ENCODE results near the gene TRIOBP.

Gene TRIOBP

GRCh38 chr22:37704645-37705044, 7.8 kb downstream of the TRIOBP start:
- Histone ChIP-seq H3K9me3 (ENCODE audit: severe bottlenecking) (no peaks in the 10 kb centered on the region), H3K4me3 (ENCODE audit: severe bottlenecking) (no peak overlapping the region), H3K27ac (ENCODE audit: poor library complexity, severe bottlenecking) (no peak overlapping the region), H3K27me3 (ENCODE audit: insufficient read depth, poor library complexity, severe bottlenecking) (no peaks in the 10 kb centered on the region), H3K36me3 (ENCODE audit: low read depth) (no peaks in the 10 kb centered on the region), H3K4me1 (ENCODE audit: insufficient read depth, poor library complexity, severe bottlenecking) (no peaks in the 10 kb centered on the region)
- TF ChIP-seq CTCF (IDR thresholded peaks at IDR 0.05; ENCODE audit: poor library complexity, severe bottlenecking) = no peak
- DNase-seq (ENCODE audit: low spot score) = no peak
- ATAC-seq (ENCODE audit: low read depth) = no peak

DNA sequence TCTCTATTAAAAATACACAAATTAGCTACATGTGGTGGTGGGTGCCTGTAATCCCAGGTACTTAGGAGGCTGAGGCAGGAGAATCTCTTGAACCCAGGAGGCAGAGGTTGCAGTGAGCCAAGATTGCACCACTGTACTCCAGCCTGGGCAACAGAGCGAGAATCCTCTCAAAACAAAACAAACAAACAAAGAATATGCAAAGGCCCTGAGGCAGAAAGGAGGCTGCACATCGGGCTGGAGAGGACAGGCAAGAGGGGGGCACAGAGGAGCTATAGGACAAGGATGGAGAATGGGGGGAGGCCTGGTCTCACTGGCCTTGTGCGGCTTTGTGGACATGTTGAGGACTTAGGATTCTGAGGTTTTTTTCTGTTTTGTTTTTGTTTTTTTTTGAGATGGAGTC, 8.4 kb downstream of the TRIOBP start:
- no peaks in the 10 kb centered on the region for H3K27me3 ChIP-seq (ENCODE audit: insufficient read depth, poor library complexity, severe bottlenecking)
- TF ChIP-seq CTCF (IDR thresholded peaks at IDR 0.05; ENCODE audit: poor library complexity, severe bottlenecking) = no peak
- DNase-seq (ENCODE audit: low spot score) = no peak
- no peak overlapping the region for H3K27ac ChIP-seq (ENCODE audit: poor library complexity, severe bottlenecking)
- no peaks in the 10 kb centered on the region for H3K9me3 ChIP-seq (ENCODE audit: severe bottlenecking)
- no peak overlapping the region for H3K4me3 ChIP-seq (ENCODE audit: severe bottlenecking)
- no peak for ATAC-seq (ENCODE audit: low read depth)
- H3K4me1 ChIP-seq (ENCODE audit: insufficient read depth, poor library complexity, severe bottlenecking) = no peaks in the 10 kb centered on the region
- H3K36me3 ChIP-seq (ENCODE audit: low read depth) = no peaks in the 10 kb centered on the region

GRCh38 chr22:37708580-37709444, 12.0 kb downstream of the TRIOBP start:
- H3K4me3 ChIP-seq (ENCODE audit: severe bottlenecking) = no peak overlapping the region
- no peaks in the 10 kb centered on the region for H3K27me3 ChIP-seq (ENCODE audit: insufficient read depth, poor library complexity, severe bottlenecking)
- no peaks in the 10 kb centered on the region for H3K36me3 ChIP-seq (ENCODE audit: low read depth)
- no peaks in the 10 kb centered on the region for H3K9me3 ChIP-seq (ENCODE audit: severe bottlenecking)
- no peaks in the 10 kb centered on the region for H3K4me1 ChIP-seq (ENCODE audit: insufficient read depth, poor library complexity, severe bottlenecking)
- DNase-seq (ENCODE audit: low spot score) = no peak
- no peak overlapping the region for H3K27ac ChIP-seq (ENCODE audit: poor library complexity, severe bottlenecking)
- no peak for ATAC-seq (ENCODE audit: low read depth)
- TF ChIP-seq CTCF (IDR thresholded peaks at IDR 0.05; ENCODE audit: poor library complexity, severe bottlenecking) = no peak

DNA sequence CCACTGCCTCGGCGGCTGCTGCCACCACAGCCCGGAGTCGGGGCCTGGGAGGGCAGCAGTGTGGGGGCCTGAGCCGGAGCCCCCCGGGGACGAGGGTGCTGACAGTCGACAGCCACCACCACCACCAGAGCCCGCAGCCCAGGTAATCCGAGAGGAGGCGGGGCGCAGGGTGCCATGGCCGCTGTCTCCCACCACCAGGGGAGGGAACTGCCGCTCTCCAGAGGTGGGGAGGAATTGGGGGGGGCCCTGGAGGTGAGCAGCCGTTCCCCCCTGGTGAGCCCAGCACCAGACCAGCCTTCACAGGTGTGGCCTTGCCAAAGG, 12.6 kb downstream of the TRIOBP start:
- DNase-seq (ENCODE audit: low spot score) = no peak
- H3K9me3 ChIP-seq (ENCODE audit: severe bottlenecking) = no peaks in the 10 kb centered on the region
- ATAC-seq (ENCODE audit: low read depth) = no peak
- TF ChIP-seq CTCF (IDR thresholded peaks at IDR 0.05; ENCODE audit: poor library complexity, severe bottlenecking) = no peak
- no peak overlapping the region for H3K4me3 ChIP-seq (ENCODE audit: severe bottlenecking)
- H3K27ac ChIP-seq (ENCODE audit: poor library complexity, severe bottlenecking) = no peak overlapping the region
- no peaks in the 10 kb centered on the region for H3K27me3 ChIP-seq (ENCODE audit: insufficient read depth, poor library complexity, severe bottlenecking)
- H3K36me3 ChIP-seq (ENCODE audit: low read depth) = no peaks in the 10 kb centered on the region
- no peaks in the 10 kb centered on the region for H3K4me1 ChIP-seq (ENCODE audit: insufficient read depth, poor library complexity, severe bottlenecking)

DNA sequence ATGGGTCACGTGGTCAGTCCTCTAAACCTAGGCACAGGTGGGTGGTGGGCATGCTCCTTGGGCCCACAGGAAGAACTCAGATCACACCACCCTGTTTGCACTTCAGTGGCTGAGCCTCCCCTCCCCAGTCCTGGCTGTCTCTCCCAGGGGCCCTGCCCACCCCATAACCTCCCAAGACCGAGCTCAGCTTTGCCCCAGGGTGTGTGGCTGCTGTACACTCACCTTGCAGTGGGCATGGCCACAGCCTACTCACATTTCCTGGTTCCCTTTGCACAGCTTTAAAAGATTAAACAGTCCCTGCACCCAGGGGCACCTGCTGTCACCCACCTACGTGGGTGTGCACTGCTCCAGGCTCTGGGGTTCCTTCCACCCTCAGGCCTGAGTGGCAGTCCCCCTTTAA, 13.8 kb downstream of the TRIOBP start:
- Histone ChIP-seq H3K9me3 (ENCODE audit: severe bottlenecking) (no peaks in the 10 kb centered on the region), H3K4me1 (ENCODE audit: insufficient read depth, poor library complexity, severe bottlenecking) (no peaks in the 10 kb centered on the region), H3K27ac (ENCODE audit: poor library complexity, severe bottlenecking) (no peak overlapping the region), H3K27me3 (ENCODE audit: insufficient read depth, poor library complexity, severe bottlenecking) (no peaks in the 10 kb centered on the region), H3K4me3 (ENCODE audit: severe bottlenecking) (no peak overlapping the region), H3K36me3 (ENCODE audit: low read depth) (no peaks in the 10 kb centered on the region)
- ATAC-seq (ENCODE audit: low read depth) (no peak), DNase-seq (ENCODE audit: low spot score) (no peak)
- TF ChIP-seq CTCF (IDR thresholded peaks at IDR 0.05; ENCODE audit: poor library complexity, severe bottlenecking) = no peak

Measured in RWPE2 (cell line).